ES-I3 (cell line): ENCODE results near the gene SFMBT2.

Experiments
- H3K36me3 ChIP-seq: 2 replicates; pipeline ENCODE4 v1.6.1; 2013; ENCODE audit warnings: mild to moderate bottlenecking, low read length, control low read depth, moderate library complexity; ENCODE audit not compliant: insufficient read depth
- H3K4me1 ChIP-seq: 2 replicates; pipeline ENCODE4 v1.6.1; 2013; ENCODE audit warnings: mild to moderate bottlenecking, control low read depth, low read length; ENCODE audit not compliant: insufficient read depth
- H3K9ac ChIP-seq: 2 replicates; pipeline ENCODE4 v1.6.1; 2013; ENCODE audit warnings: low read depth, mild to moderate bottlenecking, low read length, moderate library complexity
- H3K9me3 ChIP-seq: 2 replicates; pipeline ENCODE4 v1.6.1; 2013; ENCODE audit warnings: mild to moderate bottlenecking, low read length, moderate library complexity; ENCODE audit not compliant: control insufficient read depth, insufficient read depth

SFMBT2 gene

GRCh38 chr10:7435674-7436073, 24.8 kb upstream of the SFMBT2 start:
- H3K36me3 ChIP-seq: no peaks in the 10 kb centered on the region
- H3K4me1 ChIP-seq: peaks cover 12% of the 10 kb centered on the region
- H3K9me3 ChIP-seq: no peaks in the 10 kb centered on the region
- no peak overlapping the region for H3K9ac ChIP-seq

GRCh38 chr10:7434378-7434777, 23.5 kb upstream of the SFMBT2 start:
- Histone ChIP-seq H3K4me1 (peaks cover 12% of the 10 kb centered on the region), H3K9ac (no peak overlapping the region), H3K9me3 (no peaks in the 10 kb centered on the region), H3K36me3 (no peaks in the 10 kb centered on the region)

GRCh38 chr10:7433861-7434260, 23.0 kb upstream of the SFMBT2 start:
- Histone ChIP-seq H3K9ac (no peak overlapping the region), H3K36me3 (no peaks in the 10 kb centered on the region), H3K9me3 (no peaks in the 10 kb centered on the region), H3K4me1 (peaks cover 12% of the 10 kb centered on the region)

- Histone ChIP-seq H3K9ac (no peak overlapping the region; the same call in 1 of the 2 replicates), H3K9me3 (no peaks in the 10 kb centered on the region), H3K36me3 (no peaks in the 10 kb centered on the region), H3K4me1 (peaks cover 12% of the 10 kb centered on the region)
Observed at GRCh38 chr10:7432884-7433726, 22.3 kb upstream of the SFMBT2 start.

- Histone ChIP-seq H3K9me3 (no peaks in the 10 kb centered on the region), H3K36me3 (no peaks in the 10 kb centered on the region), H3K4me1 (peaks cover 32% of the 10 kb centered on the region), H3K9ac (no peak overlapping the region)
Observed at GRCh38 chr10:7428673-7429350, 18.0 kb upstream of the SFMBT2 start.

- Histone ChIP-seq H3K9ac (no peak overlapping the region), H3K4me1 (peaks cover 27% of the 10 kb centered on the region), H3K9me3 (no peaks in the 10 kb centered on the region), H3K36me3 (no peaks in the 10 kb centered on the region)
Observed at GRCh38 chr10:7426349-7426748, 15.5 kb upstream of the SFMBT2 start.

GRCh38 chr10:7425691-7426090, 14.9 kb upstream of the SFMBT2 start:
- Histone ChIP-seq H3K36me3 (no peaks in the 10 kb centered on the region), H3K9me3 (no peaks in the 10 kb centered on the region), H3K4me1 (peaks cover 27% of the 10 kb centered on the region), H3K9ac (no peak overlapping the region)

- Histone ChIP-seq H3K9me3 (no peaks in the 10 kb centered on the region), H3K9ac (no peak overlapping the region), H3K36me3 (no peaks in the 10 kb centered on the region), H3K4me1 (peaks cover 27% of the 10 kb centered on the region)
Observed at GRCh38 chr10:7424919-7425318, 14.1 kb upstream of the SFMBT2 start.

- no peaks in the 10 kb centered on the region for H3K9me3 ChIP-seq
- H3K4me1 ChIP-seq: peaks cover 27% of the 10 kb centered on the region
- H3K36me3 ChIP-seq: no peaks in the 10 kb centered on the region
- H3K9ac ChIP-seq: no peak overlapping the region
Observed at GRCh38 chr10:7424315-7424714, 13.5 kb upstream of the SFMBT2 start.

GRCh38 chr10:7423521-7423920, 12.7 kb upstream of the SFMBT2 start:
- H3K36me3 ChIP-seq: no peaks in the 10 kb centered on the region
- peaks cover 27% of the 10 kb centered on the region for H3K4me1 ChIP-seq
- H3K9me3 ChIP-seq: no peaks in the 10 kb centered on the region
- H3K9ac ChIP-seq: no peak overlapping the region

GRCh38 chr10:7421526-7421925, 10.7 kb upstream of the SFMBT2 start:
- Histone ChIP-seq H3K9me3 (no peaks in the 10 kb centered on the region), H3K4me1 (peaks cover 27% of the 10 kb centered on the region), H3K36me3 (no peaks in the 10 kb centered on the region), H3K9ac (no peak overlapping the region)

GRCh38 chr10:7419998-7420397, 9.2 kb upstream of the SFMBT2 start:
- Histone ChIP-seq H3K4me1 (peaks cover 17% of the 10 kb centered on the region), H3K9ac (no peak overlapping the region), H3K9me3 (no peaks in the 10 kb centered on the region), H3K36me3 (no peaks in the 10 kb centered on the region)

GRCh38 chr10:7417807-7418206, 7.0 kb upstream of the SFMBT2 start:
- Histone ChIP-seq H3K9ac (no peak overlapping the region), H3K4me1 (peaks cover 3% of the 10 kb centered on the region), H3K36me3 (no peaks in the 10 kb centered on the region)

GRCh38 chr10:7417103-7417623, 6.3 kb upstream of the SFMBT2 start:
- no peaks in the 10 kb centered on the region for H3K4me1 ChIP-seq
- H3K36me3 ChIP-seq: no peaks in the 10 kb centered on the region

More at GRCh38 chr10:7417807-7418206, 7.0 kb upstream of the SFMBT2 start:
- no peaks in the 10 kb centered on the region for H3K9me3 ChIP-seq

GRCh38 chr10:7414766-7415165, 3.9 kb upstream of the SFMBT2 start:
- Histone ChIP-seq H3K9ac (no peak overlapping the region), H3K9me3 (no peaks in the 10 kb centered on the region), H3K36me3 (no peaks in the 10 kb centered on the region), H3K4me1 (no peaks in the 10 kb centered on the region; the same call in 1 of the 2 replicates)

More at GRCh38 chr10:7417103-7417623, 6.3 kb upstream of the SFMBT2 start:
- Histone ChIP-seq H3K9me3 (no peaks in the 10 kb centered on the region), H3K9ac (no peak overlapping the region)
